Heart right ventricle (tissue), 16 donors: Measurements from ENCODE around the gene ZNF337. TPM values are rescaled to one million over a fixed set of nuclear protein-coding genes. Genes with fewer than 3 reads are reported as not detected.
"Not testable (repeated sequence)": the region's sequence is repeated elsewhere in the genome, so short reads cannot be mapped to it uniquely, and the experiment has no call there.

ENCODE experiments used
- ATAC-seq, 8 donors: fragments of 200-7000 bp; cut with Tn5 transposase; one replicate each; pipeline ENCODE4 v1.9.1; 2020; ENCODE audit warnings: mild to moderate bottlenecking in 8 of 8, moderate library complexity in 8 of 8, moderate number of reproducible peaks in 1 of 8
- DNase-seq, 2 donors: peaks; one replicate each; pipeline ENCODE4 v3.0.0-alpha.2; 2020
- H3K27ac ChIP-seq, 10 donors: fragments of 200-600 bp; sonication (generic) in 2 of 10; one replicate each; pipeline versions ENCODE4 v1.5.0 to v1.8.0; 2020 to 2022; ENCODE audit warnings: mild to moderate bottlenecking in 3 of 10
- H3K27me3 ChIP-seq, 7 donors: fragments of 200-600 bp; one replicate each; pipeline ENCODE4 v1.8.0; 2021 to 2022; ENCODE audit warnings: mild to moderate bottlenecking in 2 of 7
- H3K36me3 ChIP-seq, 9 donors: fragments of 200-600 bp; sonication (generic) in 1 of 9; one replicate each; pipeline versions ENCODE4 v1.5.0 to v1.8.0; 2020 to 2022; ENCODE audit warnings: mild to moderate bottlenecking in 2 of 9
- H3K4me1 ChIP-seq, 9 donors: fragments of 200-600 bp; sonication (generic) in 1 of 9; one replicate each; pipeline versions ENCODE4 v1.5.0 to v1.8.0; 2020 to 2022; ENCODE audit warnings: mild to moderate bottlenecking in 4 of 9
- H3K4me3 ChIP-seq, 10 donors: fragments of 200-600 bp; sonication (generic) in 2 of 10; one replicate each; pipeline versions ENCODE4 v1.5.0 to v1.8.0; 2020 to 2022; ENCODE audit warnings: mild to moderate bottlenecking in 7 of 10, moderate library complexity in 2 of 10
- H3K9me3 ChIP-seq, 11 donors: fragments of 200-600 bp in 10 of 11; sonication (generic) in 2 of 11; one replicate each; pipeline versions ENCODE4 v1.5.0 to v1.8.0; 2013 to 2022; ENCODE audit warnings: mild to moderate bottlenecking in 2 of 11, control low read depth in 1 of 11, moderate library complexity in 1 of 11
- CTCF ChIP-seq, 9 donors: fragments of 200-600 bp; sonication (generic) in 2 of 9; IDR thresholded peaks; one replicate each; pipeline versions ENCODE4 v1.5.0 to v1.8.0; 2021 to 2022; ENCODE audit warnings: antibody characterized with exemption in 9 of 9, mild to moderate bottlenecking in 5 of 9, moderate library complexity in 1 of 9
- WGBS, 2 donors: extraction: QIAGEN DNeasy Blood & Tissue Kit; methylation state at CpG; one replicate each; pipeline ENCODE4 v1.1.7; 2013; ENCODE audit warnings: inconsistent platforms in 1 of 2; 5-methylcytosine and 5-hydroxymethylcytosine counted together
- intact Hi-C, 10 donors: fragments of 100-400 bp; cut with DNase I; formaldehyde crosslinking; loops; one replicate each; pipeline versions ENCODE4 v1.11.1 to v1.14.2; 2022
- polyA plus RNA-seq, 2 donors: library from polyadenylated mRNA; stranded (reverse); fragments of 200-250 nt; gene quantifications; one replicate each; pipeline ENCODE4 v1.2.3, GENCODE V29; 2013
- total RNA-seq, 10 donors: library from RNA; stranded (reverse); fragmentation: NEBNext Ultra II Directional in 3 of 10; extraction: Animal tissue kit (Norgen Biotek cat#: 25700) in 3 of 10; gene quantifications; one replicate each; pipeline versions ENCODE4 v1.2.1 to v1.2.4, GENCODE V29; 2021 to 2023
- donor health status: Arrhythmogenic right ventricular cardiomyopathy.
- donor health status: ischemic (EF 13 %, LVEDD 7.1; RV severe dilation, severe dysfunction).
- donor health status: healthy with polysubstance abuse.
- donor health status: DM: no; HTN: yes; CAD: no.
- donor health status: DM: no; HTN: no; CAD: no.
- donor health status: ischemic (EF 25% LVEDD 6.9; RV normal size, moderate dysfunction).
- donor health status: ischemic (EF 25% LVEDD 5.7; RV mildly dilated, moderate dysfunction).
- donor health status: healthy.
- donor health status: DM: yes; HTN: yes; CAD: no.
- donor health status: Ischemic cardiomyopathy.
- donor health status: ischemic (EF 35%, LVEDD 5.7; RV mildly dilated, moderate dysfunction).
- donor health status: nonischemic (EF 11% LVEDD 7.7; RV severe dilation, severe dysfunction).
- donor health status: DM: yes; HTN: yes; CAD: no.
- donor health status: PGD.
- donor health status: ischemic (EF 29% LVEDD 5.4; RV normal size, mild dysfunction).
- donor health status: nonischemic (EF 23%, LVEDD 6.1; RV moderate dilation, normal function).

The ZNF337 gene
- total and polyA plus RNA-seq, 12 donors, result 5.4 to 17.1 (median 7.4) TPM

- Histone ChIP-seq H3K27ac (no peak overlapping the region), H3K27me3 (no peaks in the 10 kb centered on the region), H3K4me3 (no peak overlapping the region), H3K4me1 (peaks cover 0 to 8% (median 4%) of the 10 kb centered on the region in 9 donors), H3K36me3 (peaks cover 0 to 36% (median 10%) of the 10 kb centered on the region in 9 donors), H3K9me3 (no peaks in the 10 kb centered on the region)
- no peak for TF ChIP-seq CTCF (IDR thresholded peaks at IDR 0.05)
- no peak for DNase-seq
- intact Hi-C loops, result loop anchor here in 1 of 10 donors (5.0 kb wide), 1 partner anchor 57 kb away; no protein-coding TSS in a partner anchor
- ATAC-seq, result no peak
Observed at GRCh38 chr20:25690427-25690826, 6.2 kb downstream of the ZNF337 start.

- Histone ChIP-seq H3K27me3 (no peaks in the 10 kb centered on the region), H3K4me3 (no peak overlapping the region), H3K9me3 (no peaks in the 10 kb centered on the region), H3K36me3 (peaks cover 0 to 54% (median 19%) of the 10 kb centered on the region in 9 donors), H3K4me1 (no peaks in the 10 kb centered on the region), H3K27ac (no peak overlapping the region)
- WGBS, 2 donors, result 68% methylated on average over 8 of the region's 8 CpGs
- DNase-seq (no peak), ATAC-seq (peak in 1 of 8 donors; percentile 26)
- intact Hi-C loops, result loop anchor here in 1 of 10 donors (10.0 kb wide), 1 partner anchor 52 kb away; no protein-coding TSS in a partner anchor
- TF ChIP-seq CTCF (IDR thresholded peaks at IDR 0.05), result no peak
Observed at GRCh38 chr20:25686081-25687067, 10.3 kb downstream of the ZNF337 start.

- no peak overlapping the region for H3K4me3 ChIP-seq
- DNase-seq (no peak), ATAC-seq (peak in 2 of 8 donors; percentile 20 to 22)
- H3K4me1 ChIP-seq, result no peaks in the 10 kb centered on the region
- no peak overlapping the region for H3K27ac ChIP-seq
- H3K9me3 ChIP-seq, result no peaks in the 10 kb centered on the region
- H3K36me3 ChIP-seq, result peaks cover 0 to 59% (median 19%) of the 10 kb centered on the region in 9 donors
- no peaks in the 10 kb centered on the region for H3K27me3 ChIP-seq
- WGBS, 2 donors, result 91% methylated on average over 9 of the region's 9 CpGs
- intact Hi-C loops, result loop anchor here in 1 of 10 donors (10.0 kb wide), 1 partner anchor 51 kb away; no protein-coding TSS in a partner anchor
- no peak for TF ChIP-seq CTCF (IDR thresholded peaks at IDR 0.05)
Observed at GRCh38 chr20:25685276-25686080, 11.2 kb downstream of the ZNF337 start.

- H3K27ac ChIP-seq, H3K27me3 ChIP-seq, DNase-seq, H3K4me1 ChIP-seq, H3K9me3 ChIP-seq, ATAC-seq, H3K4me3 ChIP-seq: not testable (repeated sequence)
- 97% methylated on average over 3 of the region's 3 CpGs for WGBS, 2 donors
- H3K36me3 ChIP-seq, result peaks cover 0 to 71% (median 19%) of the 10 kb centered on the region in 9 donors
- intact Hi-C loops, result loop anchor here in 2 of 10 donors (5.0 to 10.0 kb wide), 2 partner anchors 49 to 52 kb away; no protein-coding TSS in a partner anchor
Observed at GRCh38 chr20:25683826-25684225, 12.8 kb downstream of the ZNF337 start.
